Mesenchymal stem cell (in vitro differentiated cells and primary cell): Measurements from ENCODE around the gene GPATCH1.

Experiments
- DNase-seq: peaks from one replicate; pipeline ENCODE4 v3.0.0-alpha.2; 2013
- H2AFZ ChIP-seq: one replicate; pipeline ENCODE4 v1.6.1; 2013; ENCODE audit warnings: low read depth, mild to moderate bottlenecking, control low read depth, inconsistent platforms, low read length, moderate library complexity
- H2AK5ac ChIP-seq: 2 replicates; pipeline ENCODE4 v1.6.1; 2013; ENCODE audit warnings: low read length, moderate library complexity, mild to moderate bottlenecking, inconsistent platforms; ENCODE audit not compliant: severe bottlenecking
- H2BK120ac ChIP-seq: one replicate; pipeline ENCODE4 v1.6.1; 2013; ENCODE audit warnings: low read depth, mild to moderate bottlenecking, inconsistent platforms, low read length, moderate library complexity
- H2BK12ac ChIP-seq, 2 experiments: one replicate each; pipeline ENCODE4 v1.6.1; 2013; ENCODE audit warnings: inconsistent platforms in 2 of 2, low read length in 2 of 2, mild to moderate bottlenecking in 2 of 2, moderate library complexity in 2 of 2, control low read depth in 1 of 2
- H2BK15ac ChIP-seq: one replicate; pipeline ENCODE4 v1.6.1; 2013; ENCODE audit warnings: mild to moderate bottlenecking, low read depth, inconsistent platforms; ENCODE audit not compliant: poor library complexity, severe bottlenecking
- H2BK5ac ChIP-seq: 2 replicates; pipeline ENCODE4 v1.6.1; 2013; ENCODE audit warnings: low read depth, mild to moderate bottlenecking, low read length, control low read depth, inconsistent platforms; ENCODE audit not compliant: poor library complexity, severe bottlenecking
- H3K14ac ChIP-seq, 2 experiments: one replicate each; pipeline ENCODE4 v1.6.1; 2013; ENCODE audit warnings: inconsistent platforms in 2 of 2, low read length in 2 of 2, control low read depth in 1 of 2, mild to moderate bottlenecking in 1 of 2, moderate library complexity in 1 of 2
- H3K18ac ChIP-seq, 2 experiments: one replicate each; pipeline ENCODE4 v1.6.1; 2013; ENCODE audit warnings: inconsistent platforms in 2 of 2, low read length in 2 of 2, control low read depth in 1 of 2, low read depth in 1 of 2, mild to moderate bottlenecking in 1 of 2
- H3K23ac ChIP-seq, 2 experiments: one replicate each; pipeline ENCODE4 v1.6.1; 2013; ENCODE audit warnings: inconsistent platforms in 2 of 2, low read length in 2 of 2, mild to moderate bottlenecking in 2 of 2, moderate library complexity in 2 of 2, control low read depth in 1 of 2
- H3K27ac ChIP-seq: 2 replicates; pipeline ENCODE4 v1.5.1; 2013; ENCODE audit warnings: mild to moderate bottlenecking, moderate library complexity, low read length, control low read depth, inconsistent platforms; ENCODE audit not compliant: poor library complexity, severe bottlenecking
- H3K27me3 ChIP-seq, 2 experiments: 2 replicates each; pipeline versions ENCODE4 v1.6.1 to v1.7.0; 2013; ENCODE audit warnings: low read length in 2 of 2, mild to moderate bottlenecking in 2 of 2, moderate library complexity in 2 of 2, control low read depth in 1 of 2, inconsistent platforms in 1 of 2; ENCODE audit not compliant: control insufficient read depth in 1 of 2, insufficient read depth in 1 of 2
- H3K36me3 ChIP-seq, 2 experiments: 2 replicates each; pipeline versions ENCODE4 v1.6.1 to v1.7.0; 2013; ENCODE audit warnings: low read length in 2 of 2, control low read depth in 1 of 2, inconsistent platforms in 1 of 2, low read depth in 1 of 2, mild to moderate bottlenecking in 1 of 2; ENCODE audit not compliant: insufficient read depth in 2 of 2, control insufficient read depth in 1 of 2
- H3K4ac ChIP-seq, 2 experiments: one replicate each; pipeline ENCODE4 v1.6.1; 2013; ENCODE audit warnings: inconsistent platforms in 2 of 2, low read length in 2 of 2, mild to moderate bottlenecking in 2 of 2, moderate library complexity in 2 of 2, control low read depth in 1 of 2, low read depth in 1 of 2
- H3K4me1 ChIP-seq: 2 replicates; pipeline ENCODE4 v1.6.1; 2013; ENCODE audit warnings: low read depth, low read length, control low read depth; ENCODE audit not compliant: control insufficient read depth, insufficient read depth
- H3K4me2 ChIP-seq: 2 replicates; pipeline ENCODE4 v1.6.1; 2013; ENCODE audit warnings: low read length, mild to moderate bottlenecking, inconsistent platforms; ENCODE audit not compliant: poor library complexity, severe bottlenecking
- H3K4me3 ChIP-seq, 2 experiments: 2 replicates each; pipeline versions ENCODE4 v1.5.1 to v1.7.0; 2013; ENCODE audit warnings: low read length in 2 of 2, mild to moderate bottlenecking in 2 of 2, control low read depth in 1 of 2, low read depth in 1 of 2; ENCODE audit not compliant: insufficient read depth in 1 of 2
- H3K79me1 ChIP-seq: replicated peaks from 2 replicates; pipeline ENCODE4 v1.6.1; 2013; ENCODE audit warnings: mild to moderate bottlenecking, control low read depth, low read length, inconsistent platforms; ENCODE audit not compliant: poor library complexity, severe bottlenecking
- H3K9ac ChIP-seq: 2 replicates; pipeline ENCODE4 v1.7.0; 2013; ENCODE audit warnings: mild to moderate bottlenecking, low read length, moderate library complexity
- H3K9me3 ChIP-seq: 2 replicates; pipeline ENCODE4 v1.7.0; 2013; ENCODE audit warnings: mild to moderate bottlenecking, low read length; ENCODE audit not compliant: control insufficient read depth
- H4K8ac ChIP-seq: one replicate; pipeline ENCODE4 v1.6.1; 2013; ENCODE audit warnings: inconsistent platforms, mild to moderate bottlenecking, low read length, moderate library complexity
- H4K91ac ChIP-seq: one replicate; pipeline ENCODE4 v1.6.1; 2013; ENCODE audit warnings: mild to moderate bottlenecking, low read length, inconsistent platforms
- WGBS: methylation state at CpG from one replicate; pipeline ENCODE4 v1.1.7; 2013; ENCODE audit warnings: mixed read lengths; 5-methylcytosine and 5-hydroxymethylcytosine counted together

Gene GPATCH1

GRCh38 chr19:33064458-33064791 lies 16.6 kb upstream of the GPATCH1 start:
- no peak overlapping the region for H2BK15ac ChIP-seq
- H2AFZ ChIP-seq = no peak overlapping the region
- H3K27me3 ChIP-seq = peaks cover 0 to 14% of the 10 kb centered on the region in 2 experiments
- H3K79me1 ChIP-seq = peaks cover 10% of the 10 kb centered on the region
- H3K36me3 ChIP-seq = peaks cover 0 to 3% of the 10 kb centered on the region in 2 experiments
- peak overlapping the region; percentile 17 to 62 for H3K14ac ChIP-seq
- H3K4me2 ChIP-seq = peak overlapping the region; percentile 55
- 2% methylated on average over 8 of the region's 35 CpGs for WGBS
- H3K4ac ChIP-seq = no peak overlapping the region
- no peaks in the 10 kb centered on the region for H3K9me3 ChIP-seq
- H4K91ac ChIP-seq = no peak overlapping the region
- no peak overlapping the region for H3K27ac ChIP-seq
- H3K4me1 ChIP-seq = peaks cover 20% of the 10 kb centered on the region
- H3K9ac ChIP-seq = no peak overlapping the region
- no peak overlapping the region for H2AK5ac ChIP-seq
- H2BK12ac ChIP-seq = no peak overlapping the region
- H3K23ac ChIP-seq = no peak overlapping the region
- H2BK120ac ChIP-seq = peak overlapping the region; percentile 37
- H2BK5ac ChIP-seq = no peak overlapping the region
- H3K4me3 ChIP-seq = peak overlapping the region in 1 of 2 experiments; percentile 82
- no peak for DNase-seq
- no peak overlapping the region for H4K8ac ChIP-seq
- no peak overlapping the region for H3K18ac ChIP-seq

GRCh38 chr19:33064792-33065550 lies 16.0 kb upstream of the GPATCH1 start, which contains the start of gene RHPN2:
TSS of gene RHPN2 (minus strand) at chr19:33064888. CDS start at chr19:33064852, 36 bp downstream.
- no peak within 1 kb of the TSS for H3K9ac ChIP-seq
- H3K27ac ChIP-seq = no peak within 1 kb of the TSS
- peak within 1 kb of the TSS; percentile 91 for H2AFZ ChIP-seq
- H3K9me3 ChIP-seq = no peaks in the 10 kb centered on the region
- H2BK15ac ChIP-seq = peak within 1 kb of the TSS; percentile 77
- H3K4me1 ChIP-seq = peaks cover 22% of the 10 kb centered on the region
- peak within 1 kb of the TSS; percentile 43 for H4K91ac ChIP-seq
- no peak within 1 kb of the TSS for H2BK5ac ChIP-seq
- peaks cover 0 to 3% of the 10 kb centered on the region in 2 experiments for H3K36me3 ChIP-seq
- H2BK12ac ChIP-seq = peak within 1 kb of the TSS; percentile 61 to 86
- H3K79me1 ChIP-seq = peaks cover 8% of the 10 kb centered on the region
- H3K27me3 ChIP-seq = peaks cover 0 to 14% of the 10 kb centered on the region in 2 experiments
- H4K8ac ChIP-seq = peak within 1 kb of the TSS; percentile 59
- 5% methylated on average over 58 of the region's 86 CpGs for WGBS
- peak; percentile 78 for DNase-seq
- H2BK120ac ChIP-seq = peak within 1 kb of the TSS; percentile 37
- H3K18ac ChIP-seq = peak within 1 kb of the TSS; percentile 66 to 71
- H3K4ac ChIP-seq = peak within 1 kb of the TSS; percentile 40 to 53
- peak within 1 kb of the TSS; percentile 93 for H3K4me2 ChIP-seq
- H3K23ac ChIP-seq = no peak within 1 kb of the TSS
- no peak within 1 kb of the TSS for H2AK5ac ChIP-seq
- H3K14ac ChIP-seq = peak within 1 kb of the TSS; percentile 17 to 82
- peak within 1 kb of the TSS; percentile 29 to 82 for H3K4me3 ChIP-seq

- Histone ChIP-seq H2BK5ac (no peak overlapping the region), H3K27ac (no peak overlapping the region), H2BK12ac (no peak overlapping the region), H3K4me1 (peaks cover 22% of the 10 kb centered on the region), H3K14ac (no peak overlapping the region), H3K9ac (no peak overlapping the region), H3K4me3 (no peak overlapping the region), H2AK5ac (peak overlapping the region; percentile 56), H3K18ac (no peak overlapping the region), H4K91ac (no peak overlapping the region), H3K4me2 (no peak overlapping the region), H3K27me3 (peaks cover 0 to 14% of the 10 kb centered on the region in 2 experiments), H2AFZ (no peak overlapping the region), H3K4ac (no peak overlapping the region), H3K79me1 (peaks cover 6% of the 10 kb centered on the region), H3K9me3 (no peaks in the 10 kb centered on the region), H3K36me3 (peaks cover 0 to 3% of the 10 kb centered on the region in 2 experiments), H4K8ac (peak overlapping the region; percentile 13), H3K23ac (peak overlapping the region in 1 of 2 experiments; percentile 35), H2BK120ac (no peak overlapping the region), H2BK15ac (no peak overlapping the region)
- 93% methylated on average over 18 of the region's 18 CpGs for WGBS
- DNase-seq = no peak
These were observed 14.4 kb upstream of the GPATCH1 start for GRCh38 chr19:33066543-33066942.

- H3K27ac ChIP-seq = no peak overlapping the region
- H2AK5ac ChIP-seq = no peak overlapping the region
- no peak overlapping the region for H4K91ac ChIP-seq
- H3K79me1 ChIP-seq = peaks cover 6% of the 10 kb centered on the region
- H2AFZ ChIP-seq = no peak overlapping the region
- no peak overlapping the region for H3K4ac ChIP-seq
- no peak overlapping the region for H2BK120ac ChIP-seq
- no peak overlapping the region for H2BK12ac ChIP-seq
- H3K18ac ChIP-seq = no peak overlapping the region
- no peak overlapping the region for H2BK5ac ChIP-seq
- peaks cover 22% of the 10 kb centered on the region for H3K4me1 ChIP-seq
- no peak overlapping the region for H2BK15ac ChIP-seq
- peaks cover 0 to 14% of the 10 kb centered on the region in 2 experiments for H3K27me3 ChIP-seq
- H3K36me3 ChIP-seq = peaks cover 0 to 3% of the 10 kb centered on the region in 2 experiments
- no peak overlapping the region for H3K4me2 ChIP-seq
- no peaks in the 10 kb centered on the region for H3K9me3 ChIP-seq
- no peak overlapping the region for H3K14ac ChIP-seq
- no peak overlapping the region for H3K4me3 ChIP-seq
- no peak overlapping the region for H4K8ac ChIP-seq
- no peak overlapping the region for H3K23ac ChIP-seq
- H3K9ac ChIP-seq = no peak overlapping the region
- DNase-seq = no peak
- 95% methylated on average over 8 of the region's 8 CpGs for WGBS
These were observed 13.9 kb upstream of the GPATCH1 start for GRCh38 chr19:33067121-33067520.
